Right ventricle myocardium inferior (tissue), 1 donor: Measurements from ENCODE around the gene SDSL. TPM values are rescaled to one million over a fixed set of nuclear protein-coding genes. Genes with fewer than 3 reads are reported as not detected.

Experiments
- ATAC-seq: fragments of 200-7000 bp; cut with Tn5 transposase; one replicate; pipeline ENCODE4 v1.9.1; 2020; ENCODE audit warnings: mild to moderate bottlenecking, moderate library complexity
- DNase-seq: peaks from one replicate; pipeline ENCODE4 v3.0.0; 2021; ENCODE audit errors: missing footprints
- intact Hi-C: fragments of 100-400 bp; cut with DNase I; formaldehyde crosslinking; loops from one replicate; pipeline ENCODE4 v1.11.0; 2022
- total RNA-seq: library from RNA; stranded (reverse); fragmentation: NEBNext Ultra II Directional; extraction: Animal tissue kit (Norgen Biotek cat#: 25700); gene quantifications from one replicate; pipeline ENCODE4 v1.2.1, GENCODE V29; 2021
- donor health status: DM: no; HTN: yes; CAD: no; lungs with severe emphysema.

SDSL gene
- total RNA-seq, 1 donor from 2014 or later = 8.5 TPM

GRCh38 chr12:113463746-113464451 is 41.7 kb downstream of the SDSL start:
- DNase-seq (no peak), ATAC-seq (no peak)
- intact Hi-C loops = no loop called here

- intact Hi-C loops = no loop called here
- DNase-seq (no peak), ATAC-seq (no peak)
Measured at GRCh38 chr12:113464452-113464775, 42.2 kb downstream of the SDSL start.

DNA sequence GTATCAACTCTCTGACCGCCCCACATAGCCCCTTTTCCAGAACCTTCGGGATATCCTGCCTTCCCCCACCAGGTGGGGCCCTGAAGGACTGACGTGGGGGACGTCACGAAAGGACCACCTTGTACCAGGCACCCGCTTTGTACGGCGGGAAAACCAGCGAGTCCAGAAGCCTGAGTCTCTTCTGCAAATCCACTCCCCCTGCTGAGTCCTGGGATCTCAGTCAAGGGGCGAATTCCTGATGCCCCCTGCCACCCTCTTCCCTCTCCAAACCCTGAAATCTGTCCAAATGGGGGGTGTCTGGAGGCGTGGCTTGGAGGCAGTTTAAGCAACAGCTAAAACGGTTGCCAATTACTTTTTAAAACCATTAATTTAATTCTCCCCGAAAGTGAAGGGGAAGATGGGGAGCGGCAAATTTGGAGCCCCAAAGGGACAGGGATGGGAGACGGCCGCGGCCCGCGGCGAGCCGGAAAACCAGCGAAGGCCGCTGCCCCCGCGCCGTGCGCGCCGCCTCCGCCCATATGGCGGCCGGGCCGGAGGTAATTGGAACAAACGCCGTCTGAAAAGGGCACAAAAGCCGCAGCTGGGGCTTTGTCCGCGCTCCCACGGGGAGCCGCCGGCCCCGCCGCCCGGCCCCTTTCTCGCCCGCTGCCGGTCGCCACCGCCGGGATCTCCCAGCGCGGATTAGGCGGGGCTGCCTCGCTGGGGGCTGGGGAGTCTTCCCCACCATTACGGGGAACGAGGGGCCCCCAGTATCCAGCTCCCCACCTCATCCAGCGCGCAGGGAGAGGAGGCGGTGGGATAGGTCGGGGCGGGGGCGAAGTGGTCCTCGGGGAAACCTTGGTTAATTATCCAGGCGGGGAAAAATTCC is 42.9 kb downstream of the SDSL start:
- DNase-seq (no peak), ATAC-seq (no peak)
- intact Hi-C loops = no loop called here

- ATAC-seq (no peak), DNase-seq (no peak)
- intact Hi-C loops = no loop called here
Measured at GRCh38 chr12:113465808-113466453, 43.8 kb downstream of the SDSL start.

GRCh38 chr12:113466454-113467141 is 44.4 kb downstream of the SDSL start:
- ATAC-seq (no peak), DNase-seq (no peak)
- intact Hi-C loops = no loop called here

DNA sequence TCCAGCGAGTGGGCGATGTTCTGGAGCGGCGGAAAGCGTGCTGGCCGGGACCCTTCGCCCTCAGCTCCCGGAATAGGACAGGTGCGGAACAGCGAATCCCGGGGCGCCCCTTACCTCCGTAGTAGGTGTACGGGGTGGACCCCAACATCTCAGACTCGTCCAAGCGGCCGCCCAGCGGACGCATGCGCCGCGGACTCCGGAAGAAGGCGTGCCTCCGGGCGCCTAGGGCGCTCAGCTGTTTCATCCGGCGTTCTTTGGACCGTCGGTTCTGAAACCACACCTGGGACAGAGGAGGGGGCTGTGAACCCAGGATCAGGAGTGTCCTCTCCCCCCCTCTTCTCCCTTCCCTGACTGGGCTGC is 44.9 kb downstream of the SDSL start:
- intact Hi-C loops = no loop called here
- DNase-seq (no peak), ATAC-seq (no peak)

DNA sequence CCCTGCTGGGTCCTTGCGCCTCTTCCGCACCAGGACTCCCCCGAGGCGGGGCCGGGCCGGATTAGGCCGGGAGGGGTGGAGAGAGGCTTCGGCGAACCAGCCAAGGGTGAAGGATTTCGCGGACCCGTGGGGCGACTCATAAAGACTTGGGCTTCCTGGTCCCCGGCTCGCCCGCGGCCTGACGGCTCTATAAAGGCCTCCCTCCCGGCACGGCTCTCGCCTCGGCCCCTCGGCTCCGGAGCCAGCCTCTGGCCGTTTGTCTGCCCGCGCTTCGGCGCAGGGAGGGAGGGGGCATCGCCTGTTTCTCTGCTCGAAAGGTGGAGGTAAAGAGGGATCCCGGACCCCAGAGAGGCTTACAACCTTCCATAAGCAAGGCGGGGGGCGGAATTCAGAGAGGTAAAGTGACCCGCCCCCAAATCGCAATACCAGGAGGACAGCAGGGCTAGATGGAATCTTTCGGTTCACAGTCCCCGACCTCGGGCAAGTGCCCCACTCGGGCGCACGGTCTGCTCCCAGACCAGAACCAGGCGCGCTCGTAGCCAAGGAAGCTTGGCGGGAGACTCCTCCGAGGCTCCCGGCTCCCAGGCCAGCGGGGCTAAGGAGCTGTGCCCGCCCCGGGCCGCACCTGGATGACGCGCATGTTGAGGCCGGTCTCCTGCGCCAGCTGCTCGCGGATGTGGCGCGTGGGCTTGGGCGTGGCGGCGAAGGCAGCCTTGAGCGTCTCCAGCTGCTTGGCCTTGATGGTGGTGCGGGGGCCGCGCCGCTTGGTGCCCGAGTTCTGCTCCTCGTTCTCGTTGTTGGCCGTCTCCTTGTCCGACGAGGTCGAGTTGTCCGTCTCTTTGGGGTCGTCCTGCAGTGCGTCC is 45.6 kb downstream of the SDSL start:
- DNase-seq (no peak), ATAC-seq (no peak)
- intact Hi-C loops = no loop called here

GRCh38 chr12:113468365-113469223 is 46.4 kb downstream of the SDSL start:
- ATAC-seq = no peak
- DNase-seq = no peak
- intact Hi-C loops = no loop called here

DNA sequence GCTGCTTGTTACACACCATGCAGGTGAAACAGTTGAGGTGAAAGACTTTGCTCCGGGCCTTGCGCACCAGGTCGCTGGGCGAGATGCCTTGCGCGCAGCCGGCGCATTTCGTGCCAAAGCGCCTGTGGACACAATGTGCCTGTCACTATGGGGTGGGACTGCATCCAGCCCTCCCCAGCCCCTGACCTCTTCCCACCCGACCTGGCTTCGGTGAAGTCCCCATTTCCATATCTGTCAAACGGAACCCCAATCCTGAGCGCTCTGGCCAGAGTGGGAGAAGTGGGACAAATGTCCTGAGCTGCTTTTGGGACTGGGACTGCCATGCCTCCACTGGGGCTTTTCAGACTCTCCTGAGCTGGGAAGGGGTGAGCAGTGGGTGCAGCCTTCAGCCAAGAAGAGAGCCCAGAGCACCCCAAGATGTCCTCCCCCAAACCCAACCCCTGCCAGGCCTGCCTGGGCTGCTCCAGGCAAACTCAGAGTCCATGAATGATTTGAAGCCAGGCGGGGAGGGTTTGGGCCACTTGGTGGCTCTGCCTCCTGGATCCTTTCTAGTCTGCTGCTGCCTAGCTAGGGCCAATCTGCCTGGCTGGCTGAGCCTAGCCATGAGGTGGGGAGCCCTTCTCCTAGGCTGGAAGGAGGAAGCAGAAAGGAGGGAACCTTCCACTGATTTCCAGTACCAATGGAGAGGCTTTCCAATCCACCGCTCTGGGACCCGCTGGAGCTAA is 47.2 kb downstream of the SDSL start:
- intact Hi-C loops = no loop called here
- DNase-seq (no peak), ATAC-seq (no peak)

GRCh38 chr12:113469949-113470743 is 48.0 kb downstream of the SDSL start:
- no peak for ATAC-seq
- no peak for DNase-seq
- intact Hi-C loops = no loop called here

DNA sequence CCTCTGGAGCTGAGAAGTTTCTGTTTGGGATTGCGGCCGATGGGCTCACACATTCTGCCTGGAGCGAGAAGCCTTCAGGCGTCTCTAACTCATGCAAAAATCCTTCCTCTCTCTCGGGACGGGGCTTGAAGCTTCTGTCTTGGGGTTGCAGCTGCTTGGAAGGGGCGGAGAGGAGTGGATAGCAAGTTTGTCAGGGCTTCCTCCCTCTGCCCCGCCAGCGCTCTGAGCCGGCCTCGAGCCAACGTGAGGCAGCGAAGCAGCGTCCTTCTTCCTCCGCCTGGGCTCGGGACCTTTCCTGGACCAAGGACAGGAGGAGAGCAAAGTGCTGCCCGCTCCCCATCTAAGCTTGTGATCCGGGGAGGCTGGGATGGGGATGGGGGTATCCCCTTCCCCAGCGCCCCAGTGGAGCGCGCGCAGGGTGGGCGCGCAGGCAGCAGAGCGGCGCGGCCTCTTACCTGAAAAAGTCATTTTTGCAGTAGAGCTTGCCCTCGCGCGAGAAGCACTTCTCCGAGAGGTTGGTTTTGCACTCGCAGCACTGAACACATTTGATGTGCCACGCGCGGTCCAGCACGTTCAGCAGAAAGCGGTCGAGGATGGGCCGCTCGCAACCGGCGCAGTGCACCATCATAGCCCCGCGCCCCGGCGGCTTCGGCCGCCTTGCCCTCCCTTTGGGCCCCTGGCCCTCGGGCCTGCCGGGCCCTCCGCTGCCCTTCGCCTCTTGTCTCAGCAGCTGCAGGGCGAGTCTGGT is 48.9 kb downstream of the SDSL start:
- intact Hi-C loops = no loop called here
- DNase-seq (no peak), ATAC-seq (no peak)

DNA sequence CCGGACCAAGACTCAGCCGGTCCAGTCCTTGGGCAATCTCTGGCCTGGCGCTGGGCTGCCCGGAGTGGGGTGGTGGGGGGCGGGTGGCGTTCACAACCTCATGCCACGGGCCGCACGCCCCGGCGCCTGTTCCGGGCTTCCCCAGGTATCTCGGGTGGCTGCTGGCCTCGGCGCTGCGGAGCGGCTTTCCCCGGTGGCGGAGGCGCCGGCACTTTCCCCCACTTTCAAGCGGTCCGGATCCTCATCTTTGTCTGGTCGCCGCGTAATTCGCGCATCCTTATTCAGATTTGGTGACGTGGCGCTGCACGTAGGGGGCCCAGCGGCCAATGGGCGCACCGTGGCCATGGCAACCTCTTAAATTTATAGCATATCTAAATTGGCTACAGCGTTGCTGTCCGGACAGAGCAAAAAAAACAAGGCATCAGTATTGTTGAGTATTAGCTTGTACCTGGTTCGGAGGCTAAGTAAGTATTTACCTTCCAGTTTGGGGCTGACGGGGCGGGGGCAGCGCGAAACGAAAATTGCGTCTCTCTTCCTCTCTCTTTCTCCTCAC is 49.5 kb downstream of the SDSL start, which contains the start of gene LHX5:
Gene LHX5 (minus strand): TSS at position 253 of the 553 bp plus-strand sequence. CDS start 373 bp downstream, outside the sequence.
- no peak for DNase-seq
- intact Hi-C loops = no loop called here
- ATAC-seq = no peak

- intact Hi-C loops = no loop called here
- no peak for ATAC-seq
- DNase-seq = no peak
Measured at GRCh38 chr12:113472191-113473121, 50.3 kb downstream of the SDSL start.

DNA sequence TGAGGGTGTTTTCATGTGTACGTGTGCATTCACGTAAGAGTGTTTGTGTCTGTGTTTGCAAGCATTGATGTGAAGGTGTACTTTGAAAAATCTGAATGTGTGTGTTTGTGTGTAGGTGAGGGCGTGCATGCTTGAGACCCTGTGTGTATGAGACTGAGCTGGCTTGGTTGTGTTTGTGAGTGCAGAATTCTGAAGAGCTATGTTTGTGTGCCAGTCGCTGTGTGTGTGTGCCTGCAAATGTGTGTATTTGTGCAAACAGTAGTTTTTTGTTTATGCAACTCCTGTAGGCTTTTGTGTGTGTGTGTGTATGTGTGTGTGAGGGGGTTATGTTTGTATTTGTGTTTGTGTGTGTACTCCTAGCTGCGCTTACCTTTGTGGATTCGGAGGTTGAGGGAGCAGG is 51.2 kb downstream of the SDSL start:
- ATAC-seq (no peak), DNase-seq (no peak)
- intact Hi-C loops = no loop called here
